COR-L47 (cell line): ENCODE results near the gene RMDN2.
"Not testable (repeated sequence)": the region's sequence is repeated elsewhere in the genome, so short reads cannot be mapped to it uniquely, and the experiment has no call there.

Source experiments
- DNase-seq: peaks from one replicate; lab custom pipeline; 2025; lab: John Stamatoyannopoulos, UW

The RMDN2 gene

GRCh38 chr2:37993143-37993542 lies 68.1 kb downstream of the RMDN2 start:
- DNase-seq = no peak

- DNase-seq = no peak
These were observed 72.5 kb downstream of the RMDN2 start for GRCh38 chr2:37997629-37998028.

GRCh38 chr2:38000485-38001222 lies 75.6 kb downstream of the RMDN2 start:
- no peak for DNase-seq

GRCh38 chr2:38010187-38010586 lies 85.1 kb downstream of the RMDN2 start:
- not testable (repeated sequence) for DNase-seq

- no peak for DNase-seq
These were observed 85.9 kb downstream of the RMDN2 start for GRCh38 chr2:38010995-38011394.

GRCh38 chr2:38013158-38013752 lies 88.2 kb downstream of the RMDN2 start:
- no peak for DNase-seq

GRCh38 chr2:38016219-38016618 lies 91.1 kb downstream of the RMDN2 start:
- DNase-seq = no peak

GRCh38 chr2:38017836-38018235 lies 92.7 kb downstream of the RMDN2 start:
- DNase-seq = no peak

- DNase-seq = not testable (repeated sequence)
These were observed 95.4 kb downstream of the RMDN2 start for GRCh38 chr2:38020359-38021069.

- DNase-seq = no peak
These were observed 96.5 kb downstream of the RMDN2 start for GRCh38 chr2:38021589-38021988.

GRCh38 chr2:38026846-38027245 lies 101.8 kb downstream of the RMDN2 start:
- DNase-seq = no peak

GRCh38 chr2:38028829-38029228 lies 103.7 kb downstream of the RMDN2 start:
- no peak for DNase-seq

- no peak for DNase-seq
These were observed 104.4 kb downstream of the RMDN2 start for GRCh38 chr2:38029512-38029911.

- no peak for DNase-seq
These were observed 105.7 kb downstream of the RMDN2 start for GRCh38 chr2:38030635-38031355.

GRCh38 chr2:38032946-38033345 lies 107.9 kb downstream of the RMDN2 start:
- DNase-seq = no peak

GRCh38 chr2:38033646-38034045 lies 108.6 kb downstream of the RMDN2 start:
- DNase-seq = no peak

GRCh38 chr2:38035968-38036367 lies 110.9 kb downstream of the RMDN2 start:
- no peak for DNase-seq

- no peak for DNase-seq
These were observed 112.2 kb downstream of the RMDN2 start for GRCh38 chr2:38037325-38037724.

- DNase-seq = no peak
These were observed 112.9 kb downstream of the RMDN2 start for GRCh38 chr2:38037757-38038621.

GRCh38 chr2:38038682-38039081 lies 113.6 kb downstream of the RMDN2 start:
- DNase-seq = no peak

GRCh38 chr2:38039121-38039910 lies 114.2 kb downstream of the RMDN2 start:
- DNase-seq = no peak
